HAP-1 (cell line): ENCODE data around the gene C20orf96.
A peak's percentile ranks its signal among the peaks of the same experiment; 100 is the strongest.

Source experiments
- DNase-seq, 2 experiments: peaks; one replicate each; pipeline ENCODE4 v3.0.0-alpha.2; 2016 to 2020; ENCODE audit warnings: low spot score in 2 of 2
- H3K27me3 ChIP-seq: fragments of 250-450 bp; sonication (Bioruptor Pico); 2 replicates; pipeline ENCODE4 v1.5.1; 2020; ENCODE audit warnings: low read depth, mild to moderate bottlenecking, moderate library complexity
- H3K36me3 ChIP-seq: fragments of 250-450 bp; sonication (Bioruptor Pico); replicated peaks from 2 replicates; pipeline ENCODE4 v1.5.1; 2020; ENCODE audit warnings: mild to moderate bottlenecking
- H3K4me1 ChIP-seq: fragments of 250-450 bp; sonication (Bioruptor Pico); 2 replicates; pipeline ENCODE4 v1.5.1; 2020; ENCODE audit warnings: mild to moderate bottlenecking
- H3K4me3 ChIP-seq: fragments of 250-450 bp; sonication (Bioruptor Pico); 2 replicates; pipeline ENCODE4 v1.5.1; 2020; ENCODE audit warnings: mild to moderate bottlenecking, moderate library complexity
- H3K9me3 ChIP-seq: fragments of 250-450 bp; sonication (Bioruptor Pico); 2 replicates; pipeline ENCODE4 v1.5.1; 2020; ENCODE audit warnings: mild to moderate bottlenecking, moderate library complexity
- in situ Hi-C: fragments of 300-500 bp; cut with MboI; formaldehyde crosslinking; loops from 3 replicates; pipeline ENCODE4 v1.14.3; 2020; ENCODE audit warnings: low sequenced_read_pairs, inconsistent platforms, mixed read lengths

C20orf96 gene

DNA sequence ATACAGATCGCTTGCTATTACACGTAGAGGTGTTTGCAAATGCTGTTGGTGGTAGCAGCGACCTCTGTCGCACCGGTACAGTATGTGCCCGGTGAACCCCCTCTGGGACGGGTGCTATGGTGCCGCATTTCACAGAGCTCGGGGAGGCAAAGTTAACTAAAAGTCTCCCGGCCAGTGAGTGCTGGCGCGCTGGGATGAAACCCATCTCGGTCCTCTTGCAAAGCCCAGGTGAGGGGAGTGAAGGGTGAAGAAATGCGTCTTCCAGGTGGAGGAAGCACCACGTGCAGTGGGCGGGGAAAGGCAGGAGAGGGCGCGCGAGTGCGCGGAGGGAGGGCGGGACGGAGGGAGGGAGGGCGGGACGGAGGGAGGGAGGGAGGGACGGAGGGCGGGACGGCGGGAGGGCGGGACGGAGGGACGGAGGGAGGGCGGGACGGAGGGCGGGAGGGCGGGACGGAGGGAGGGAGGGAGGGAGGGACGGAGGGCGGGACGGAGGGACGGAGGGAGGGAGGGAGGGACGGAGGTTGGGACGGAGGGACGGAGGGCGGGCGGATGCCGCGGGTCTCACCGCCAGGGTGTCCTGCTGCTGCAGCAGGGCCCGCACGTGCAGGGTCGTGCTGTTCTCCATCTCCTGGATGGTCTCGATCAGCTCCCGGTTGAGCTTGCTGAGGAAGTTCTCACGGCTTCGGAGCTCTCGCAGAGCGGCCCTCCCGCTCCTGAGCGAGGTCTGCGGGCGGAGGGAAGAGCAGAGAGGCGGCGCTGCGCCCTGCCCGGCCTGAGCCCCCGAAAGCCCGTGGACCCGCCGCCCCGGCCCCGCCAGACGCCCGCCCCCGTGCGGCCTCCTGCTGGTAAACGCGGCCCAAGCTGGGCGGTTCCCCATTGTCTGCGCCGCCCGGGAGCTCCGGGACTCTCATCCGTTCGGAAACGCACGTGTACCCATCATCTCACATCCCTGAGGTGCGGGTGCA lies 11.7 kb downstream of the C20orf96 start:
- Histone ChIP-seq H3K36me3 (no peaks in the 10 kb centered on the region), H3K4me3 (no peak overlapping the region), H3K4me1 (no peaks in the 10 kb centered on the region), H3K9me3 (no peaks in the 10 kb centered on the region), H3K27me3 (no peaks in the 10 kb centered on the region)
- no peak for DNase-seq
- in situ Hi-C loops: no loop called here

DNA sequence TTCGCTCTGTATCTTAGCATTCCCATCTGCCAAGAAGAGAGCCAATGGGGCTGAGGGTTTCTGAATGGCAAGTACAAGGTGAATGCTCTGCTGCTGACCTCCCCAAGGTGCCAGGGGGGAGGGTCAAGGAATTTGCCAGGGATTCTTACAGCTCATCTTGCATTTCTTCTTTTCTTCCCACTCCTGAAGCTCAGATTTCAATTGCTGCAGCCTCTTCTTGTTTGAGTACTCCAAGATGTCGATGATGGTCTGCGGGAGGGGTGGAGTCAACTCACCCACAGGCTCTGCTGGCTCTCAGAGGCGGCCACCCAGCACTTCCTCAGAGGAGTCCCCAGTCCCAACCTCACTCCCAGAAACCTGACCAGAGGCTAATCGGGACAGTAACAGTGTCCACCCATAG lies 12.4 kb downstream of the C20orf96 start:
- Histone ChIP-seq H3K27me3 (no peaks in the 10 kb centered on the region), H3K4me3 (no peak overlapping the region), H3K9me3 (no peaks in the 10 kb centered on the region), H3K4me1 (no peaks in the 10 kb centered on the region), H3K36me3 (no peaks in the 10 kb centered on the region)
- in situ Hi-C loops: no loop called here
- no peak for DNase-seq

DNA sequence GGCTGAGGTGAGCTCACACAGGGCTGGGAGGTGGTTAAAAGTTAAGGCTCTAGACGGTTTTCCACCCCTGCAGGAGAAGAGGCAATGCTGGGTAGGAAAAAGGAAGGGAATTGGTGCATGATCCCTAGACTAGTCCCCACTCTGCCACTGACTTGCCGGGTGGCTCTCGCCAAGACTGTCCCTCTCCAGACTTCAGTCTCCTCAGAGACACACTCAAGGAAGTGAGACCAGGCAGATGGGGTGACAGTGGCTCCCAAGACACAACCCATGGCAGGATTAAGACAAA lies 13.1 kb downstream of the C20orf96 start:
- no peak for DNase-seq
- no peaks in the 10 kb centered on the region for H3K36me3 ChIP-seq
- no peaks in the 10 kb centered on the region for H3K9me3 ChIP-seq
- in situ Hi-C loops: no loop called here
- no peaks in the 10 kb centered on the region for H3K4me1 ChIP-seq
- H3K4me3 ChIP-seq: no peak overlapping the region
- no peaks in the 10 kb centered on the region for H3K27me3 ChIP-seq

- DNase-seq: no peak
- no peaks in the 10 kb centered on the region for H3K36me3 ChIP-seq
- in situ Hi-C loops: no loop called here
Observed at GRCh38 chr20:276620-277495, 13.7 kb downstream of the C20orf96 start.

DNA sequence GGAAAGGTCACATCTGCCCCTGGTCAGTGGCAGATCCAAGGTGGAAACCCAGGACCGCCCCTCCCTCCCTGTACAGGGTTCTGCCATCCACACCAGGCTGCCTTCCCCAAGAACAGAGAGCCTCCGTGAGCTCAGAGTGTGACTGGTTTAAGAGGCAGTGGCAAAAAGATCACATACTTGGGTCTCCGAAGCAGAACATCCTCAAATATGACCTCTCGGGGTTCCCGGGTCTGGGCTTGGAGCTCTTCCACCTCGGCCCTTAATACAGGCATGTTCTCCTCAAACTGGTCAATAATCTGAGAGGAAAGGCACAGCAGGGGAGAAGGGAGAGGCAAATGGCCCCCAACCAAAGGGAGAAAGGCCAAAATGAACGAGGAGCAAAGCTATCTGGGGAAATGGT lies 14.8 kb downstream of the C20orf96 start:
- no peaks in the 10 kb centered on the region for H3K4me1 ChIP-seq
- no peaks in the 10 kb centered on the region for H3K36me3 ChIP-seq
- no peak for DNase-seq
- H3K4me3 ChIP-seq: no peak overlapping the region
- no peaks in the 10 kb centered on the region for H3K9me3 ChIP-seq
- H3K27me3 ChIP-seq: no peaks in the 10 kb centered on the region
- in situ Hi-C loops: no loop called here

More at GRCh38 chr20:276620-277495, 13.7 kb downstream of the C20orf96 start:
- no peaks in the 10 kb centered on the region for H3K27me3 ChIP-seq
- no peaks in the 10 kb centered on the region for H3K4me1 ChIP-seq
- no peak overlapping the region for H3K4me3 ChIP-seq
- no peaks in the 10 kb centered on the region for H3K9me3 ChIP-seq

DNA sequence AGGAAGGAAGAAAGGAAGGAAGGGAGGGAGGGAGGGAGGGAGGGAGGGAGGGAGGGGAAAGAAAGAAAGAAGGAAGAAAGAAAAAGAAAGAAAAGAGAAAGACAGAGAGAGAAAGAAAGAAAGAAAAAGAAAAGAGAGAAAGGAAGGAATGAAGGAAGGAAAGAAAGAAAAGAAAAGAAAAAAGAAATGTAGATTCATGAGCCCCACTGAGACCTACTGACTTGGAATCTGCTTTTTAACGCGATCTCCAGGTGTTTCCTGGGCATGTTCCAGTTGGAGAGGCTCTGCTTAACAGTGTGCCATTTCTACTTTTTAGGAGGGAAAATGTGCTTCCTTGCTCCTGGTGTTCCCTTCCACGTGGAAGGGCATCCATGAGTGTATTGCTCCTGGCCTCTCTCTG lies 16.7 kb downstream of the C20orf96 start:
- Histone ChIP-seq H3K36me3 (no peaks in the 10 kb centered on the region), H3K4me3 (no peak overlapping the region), H3K27me3 (no peaks in the 10 kb centered on the region), H3K9me3 (no peaks in the 10 kb centered on the region), H3K4me1 (no peaks in the 10 kb centered on the region)
- in situ Hi-C loops: no loop called here
- DNase-seq: no peak

- in situ Hi-C loops: no loop called here
- DNase-seq: no peak
- H3K27me3 ChIP-seq: no peaks in the 10 kb centered on the region
- H3K4me1 ChIP-seq: no peaks in the 10 kb centered on the region
- no peaks in the 10 kb centered on the region for H3K36me3 ChIP-seq
- H3K4me3 ChIP-seq: no peak overlapping the region
- H3K9me3 ChIP-seq: no peaks in the 10 kb centered on the region
Observed at GRCh38 chr20:272718-273117, 17.8 kb downstream of the C20orf96 start.

GRCh38 chr20:271528-271927 lies 19.0 kb downstream of the C20orf96 start:
- peaks cover 3% of the 10 kb centered on the region for H3K4me1 ChIP-seq
- in situ Hi-C loops: no loop called here
- no peak for DNase-seq
- peaks cover under 1% of the 10 kb centered on the region for H3K9me3 ChIP-seq
- no peak overlapping the region for H3K4me3 ChIP-seq
- no peaks in the 10 kb centered on the region for H3K27me3 ChIP-seq
- no peaks in the 10 kb centered on the region; the same call in 1 of the 2 replicates for H3K36me3 ChIP-seq

GRCh38 chr20:271069-271468 lies 19.5 kb downstream of the C20orf96 start:
- peaks cover 5% of the 10 kb centered on the region for H3K9me3 ChIP-seq
- H3K4me3 ChIP-seq: no peak overlapping the region
- H3K4me1 ChIP-seq: peaks cover 4% of the 10 kb centered on the region
- H3K27me3 ChIP-seq: no peaks in the 10 kb centered on the region
- no peaks in the 10 kb centered on the region; the same call in 1 of the 2 replicates for H3K36me3 ChIP-seq
- in situ Hi-C loops: no loop called here
- DNase-seq: no peak

DNA sequence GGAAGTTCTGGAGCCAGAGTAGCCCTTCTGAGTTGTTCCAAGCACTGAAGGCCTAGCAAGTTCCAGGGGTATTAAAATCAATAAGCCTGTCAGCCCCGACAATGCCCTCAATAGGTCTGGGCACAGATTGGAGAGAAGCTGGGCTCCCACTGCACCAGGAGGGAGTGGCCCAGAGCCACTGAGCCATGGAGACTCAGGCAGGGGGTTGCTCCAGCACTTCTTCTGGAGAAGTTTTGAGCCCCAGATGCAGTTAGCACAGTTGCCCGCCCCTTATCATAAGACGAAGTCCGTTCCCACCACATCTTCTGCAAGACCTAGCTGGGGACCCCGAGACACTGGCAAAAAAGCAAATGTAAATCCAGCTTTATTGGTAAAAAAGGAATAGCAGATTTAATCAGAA lies 20.0 kb downstream of the C20orf96 start:
- Histone ChIP-seq H3K27me3 (no peaks in the 10 kb centered on the region), H3K4me3 (no peak overlapping the region), H3K9me3 (peaks cover 5% of the 10 kb centered on the region), H3K4me1 (peaks cover 4% of the 10 kb centered on the region), H3K36me3 (no peaks in the 10 kb centered on the region; the same call in 1 of the 2 replicates)
- DNase-seq: no peak
- in situ Hi-C loops: no loop called here

- H3K36me3 ChIP-seq: no peaks in the 10 kb centered on the region; the same call in 1 of the 2 replicates
- H3K4me3 ChIP-seq: peak overlapping the region; percentile 26
- H3K27me3 ChIP-seq: no peaks in the 10 kb centered on the region
- in situ Hi-C loops: loop anchor here (5.0 kb wide), 1 partner anchor 60 kb away; no protein-coding TSS in a partner anchor
- peak; percentile 71 to 97 for DNase-seq
- H3K9me3 ChIP-seq: peaks cover 5% of the 10 kb centered on the region
- H3K4me1 ChIP-seq: peaks cover 4% of the 10 kb centered on the region
Observed at GRCh38 chr20:266596-267562, 23.7 kb downstream of the C20orf96 start.

- DNase-seq: no peak
- no peaks in the 10 kb centered on the region for H3K27me3 ChIP-seq
- H3K9me3 ChIP-seq: peaks cover 5% of the 10 kb centered on the region
Observed at GRCh38 chr20:263701-264100, 26.8 kb downstream of the C20orf96 start.

GRCh38 chr20:259981-260380 lies 30.6 kb downstream of the C20orf96 start:
- in situ Hi-C loops: no loop called here
- H3K4me3 ChIP-seq: no peak overlapping the region
- no peaks in the 10 kb centered on the region for H3K36me3 ChIP-seq
- H3K4me1 ChIP-seq: peaks cover 2% of the 10 kb centered on the region; the same call in 1 of the 2 replicates
- no peaks in the 10 kb centered on the region for H3K9me3 ChIP-seq
- DNase-seq: no peak
- H3K27me3 ChIP-seq: no peaks in the 10 kb centered on the region

More at GRCh38 chr20:263701-264100, 26.8 kb downstream of the C20orf96 start:
- H3K36me3 ChIP-seq: no peaks in the 10 kb centered on the region; the same call in 1 of the 2 replicates
- no peak overlapping the region for H3K4me3 ChIP-seq
- in situ Hi-C loops: no loop called here
- peaks cover 4% of the 10 kb centered on the region for H3K4me1 ChIP-seq
